WTC11 (cell line): ENCODE results near the gene GPR157. TPM values are rescaled to one million over a fixed set of nuclear protein-coding genes. Genes with fewer than 3 reads are reported as not detected.

Source experiments
- ATAC-seq: fragments of 200-7000 bp; cut with Tn5 transposase; 2 replicates; pipeline ENCODE4 v1.10.0; 2021; ENCODE audit warnings: mild to moderate bottlenecking, moderate library complexity
- CTCF ChIA-PET: fragments of 300-600 bp; sonication (Branson Sonifier 250); formaldehyde crosslinking; loops from one replicate; lab custom pipeline; 2021; ENCODE audit warnings: antibody characterized with exemption; lab: Charles Lee
- POLR2A ChIA-PET: fragments of 350-600 bp; sonication (Branson Sonifier 250); formaldehyde crosslinking; loops from one replicate; lab custom pipeline; 2021; ENCODE audit warnings: antibody characterized with exemption; lab: Charles Lee
- DNase-seq: peaks from one replicate; pipeline ENCODE4 v3.0.0; 2021; ENCODE audit warnings: low spot score
- H3K27ac Mint-ChIP-seq: 2 replicates; pipeline ENCODE4 v1.8.0; 2021; ENCODE audit warnings: mixed read lengths
- H3K27me3 Mint-ChIP-seq: 2 replicates; pipeline ENCODE4 v1.8.0; 2021; ENCODE audit warnings: low read depth, mild to moderate bottlenecking, moderate library complexity, mixed read lengths
- H3K36me3 Mint-ChIP-seq: 2 replicates; pipeline ENCODE4 v1.8.0; 2021; ENCODE audit warnings: mixed read lengths
- H3K4me1 Mint-ChIP-seq: 2 replicates; pipeline ENCODE4 v1.8.0; 2022; ENCODE audit warnings: mixed read lengths
- H3K4me3 Mint-ChIP-seq: 2 replicates; pipeline ENCODE4 v1.8.0; 2021; ENCODE audit warnings: mild to moderate bottlenecking, moderate library complexity, mixed read lengths
- H3K9me3 Mint-ChIP-seq: 2 replicates; pipeline ENCODE4 v1.8.0; 2021; ENCODE audit warnings: mixed read lengths
- AFF4 ChIP-seq: sonication (generic); formaldehyde crosslinking; IDR thresholded peaks from 2 replicates; pipeline ENCODE4 v1.8.1; 2023; ENCODE audit warnings: mild to moderate bottlenecking, missing genetic modification reagents, borderline replicate concordance
- CBFB ChIP-seq: sonication (generic); formaldehyde crosslinking; IDR thresholded peaks from 2 replicates; pipeline ENCODE4 v1.8.1; 2022; ENCODE audit warnings: mild to moderate bottlenecking, low read depth, missing genetic modification reagents
- CREB1 ChIP-seq: sonication (generic); formaldehyde crosslinking; IDR thresholded peaks from 2 replicates; pipeline ENCODE4 v1.8.0; 2023; ENCODE audit warnings: mild to moderate bottlenecking, missing genetic modification reagents
- CREM ChIP-seq: sonication (generic); formaldehyde crosslinking; IDR thresholded peaks from 2 replicates; pipeline ENCODE4 v1.8.1; 2022; ENCODE audit warnings: mild to moderate bottlenecking, missing genetic modification reagents, moderate library complexity
- CTCF ChIP-seq: fragments of 200-600 bp; IDR thresholded peaks from 2 replicates; pipeline ENCODE4 v1.8.0; 2022; ENCODE audit warnings: antibody characterized with exemption
- E2F4 ChIP-seq: sonication (generic); formaldehyde crosslinking; IDR thresholded peaks from 2 replicates; pipeline ENCODE4 v1.8.1; 2022; ENCODE audit warnings: low read depth, mild to moderate bottlenecking, moderate library complexity, missing genetic modification reagents, borderline replicate concordance
- ERG ChIP-seq: fragments of 250-450 bp; sonication (Bioruptor Pico); IDR thresholded peaks from 2 replicates; pipeline ENCODE4 v1.8.0; 2021; ENCODE audit warnings: mild to moderate bottlenecking
- ETV6 ChIP-seq: sonication (generic); formaldehyde crosslinking; IDR thresholded peaks from 2 replicates; pipeline ENCODE4 v1.8.1; 2022; ENCODE audit warnings: mild to moderate bottlenecking, missing genetic modification reagents
- FOXP1 ChIP-seq: sonication (generic); formaldehyde crosslinking; IDR thresholded peaks from 2 replicates; pipeline ENCODE4 v1.8.0; 2022; ENCODE audit warnings: missing genetic modification reagents, mild to moderate bottlenecking, moderate library complexity, borderline replicate concordance
- IRF1 ChIP-seq: sonication (generic); formaldehyde crosslinking; IDR thresholded peaks from 2 replicates; pipeline ENCODE4 v1.8.0; 2023; ENCODE audit warnings: missing genetic modification reagents
- MAX ChIP-seq: sonication (generic); formaldehyde crosslinking; IDR thresholded peaks from 2 replicates; pipeline ENCODE4 v1.8.0; 2022; ENCODE audit warnings: mild to moderate bottlenecking, missing genetic modification reagents
- NFE2L1 ChIP-seq: sonication (generic); formaldehyde crosslinking; IDR thresholded peaks from 2 replicates; pipeline ENCODE4 v1.8.1; 2023; ENCODE audit warnings: missing genetic modification reagents
- NFYB ChIP-seq: sonication (generic); formaldehyde crosslinking; conservative IDR thresholded peaks from 2 replicates; pipeline ENCODE4 v1.8.0; 2022; ENCODE audit warnings: low read depth, missing genetic modification reagents
- SMAD3 ChIP-seq: sonication (generic); formaldehyde crosslinking; IDR thresholded peaks from 2 replicates; pipeline ENCODE4 v1.8.0; 2022; ENCODE audit warnings: missing genetic modification reagents, mild to moderate bottlenecking, borderline replicate concordance
- SMAD4 ChIP-seq: sonication (generic); formaldehyde crosslinking; IDR thresholded peaks from 2 replicates; pipeline ENCODE4 v1.8.0; 2022; ENCODE audit warnings: mild to moderate bottlenecking, missing genetic modification reagents
- TCF7 ChIP-seq: sonication (generic); formaldehyde crosslinking; IDR thresholded peaks from 2 replicates; pipeline ENCODE4 v1.8.0; 2022; ENCODE audit warnings: mild to moderate bottlenecking, low read depth, missing genetic modification reagents, moderate library complexity
- TEAD1 ChIP-seq: sonication (generic); formaldehyde crosslinking; IDR thresholded peaks from 2 replicates; pipeline ENCODE4 v1.8.0; 2022; ENCODE audit warnings: mild to moderate bottlenecking, missing genetic modification reagents
- ZBTB43 ChIP-seq: sonication (generic); formaldehyde crosslinking; IDR thresholded peaks from 2 replicates; pipeline ENCODE4 v1.8.1; 2023; ENCODE audit warnings: mild to moderate bottlenecking, missing genetic modification reagents
- ZNF219 ChIP-seq: sonication (generic); formaldehyde crosslinking; IDR thresholded peaks from 2 replicates; pipeline ENCODE4 v1.8.0; 2023; ENCODE audit warnings: missing genetic modification reagents, mild to moderate bottlenecking, borderline replicate concordance
- ZNF416 ChIP-seq: fragments of 250-450 bp; sonication (Bioruptor Pico); IDR thresholded peaks from 2 replicates; pipeline ENCODE4 v1.9.0; 2021; ENCODE audit warnings: mild to moderate bottlenecking, inconsistent platforms
- ZNF671 ChIP-seq: fragments of 250-450 bp; sonication (Bioruptor Pico); IDR thresholded peaks from 2 replicates; pipeline ENCODE4 v1.8.0; 2021; ENCODE audit warnings: mild to moderate bottlenecking
- total RNA-seq: library from RNA; stranded (reverse); gene quantifications from 3 replicates; pipeline ENCODE4 v1.2.3, GENCODE V29; 2021

GPR157 gene
- total RNA-seq, 1 experiment from 2014 or later: 6.0 TPM

GRCh38 chr1:9059891-9060744 lies 68.8 kb downstream of the GPR157 start:
- H3K27me3 Mint-ChIP-seq: no peaks in the 10 kb centered on the region
- POLR2A ChIA-PET: interaction anchor here (0.6 kb wide), 1 partner anchor 655 kb away, joined by 3 read pairs; no protein-coding TSS in a partner anchor
- H3K9me3 Mint-ChIP-seq: peaks cover 4% of the 10 kb centered on the region; the same call in 1 of the 2 replicates
- H3K4me3 Mint-ChIP-seq: no peak overlapping the region
- no peak for DNase-seq
- H3K4me1 Mint-ChIP-seq: peaks cover 11% of the 10 kb centered on the region
- ATAC-seq: no peak
- H3K36me3 Mint-ChIP-seq: no peaks in the 10 kb centered on the region
- CTCF ChIA-PET: no interaction called here
- H3K27ac Mint-ChIP-seq: no peak overlapping the region
- no peak for TF ChIP-seq CREM (CRISPR knock-in tag)

GRCh38 chr1:9058465-9058864 lies 70.4 kb downstream of the GPR157 start:
- no peak for TF ChIP-seq ZBTB43 (CRISPR knock-in tag)
- TF ChIP-seq ZNF671 (CRISPR knock-in tag): no peak
- no peak for TF ChIP-seq ERG (CRISPR knock-in tag)
- TF ChIP-seq TEAD1: no peak
- TF ChIP-seq CTCF: no peak
- TF ChIP-seq ETV6: no peak
- TF ChIP-seq SMAD4 (CRISPR knock-in tag): no peak
- no peak for TF ChIP-seq IRF1
- TF ChIP-seq CREM (CRISPR knock-in tag): no peak
- no peak for TF ChIP-seq ZNF219 (CRISPR knock-in tag)
- no peak for TF ChIP-seq MAX (CRISPR knock-in tag)
- Mint-ChIP-seq H3K4me1 (0 out of 2 replicates have a peak, but pooled peaks cover 2% of the 10 kb centered on the region), H3K9me3 (peaks cover 4% of the 10 kb centered on the region; the same call in 1 of the 2 replicates), H3K27ac (no peak overlapping the region), H3K36me3 (no peaks in the 10 kb centered on the region), H3K27me3 (no peaks in the 10 kb centered on the region), H3K4me3 (no peak overlapping the region)
- POLR2A ChIA-PET: no interaction called here
- DNase-seq (no peak), ATAC-seq (no peak)
- CTCF ChIA-PET: interaction anchor here (0.9 to 1.9 kb wide), 5 partner anchors 11 to 209 kb away, joined by 3 to 12 read pairs (median 5); no protein-coding TSS in a partner anchor

GRCh38 chr1:9057851-9058250 lies 71.1 kb downstream of the GPR157 start:
- no peak for DNase-seq
- ChIA-PET POLR2A (no interaction called here), CTCF (interaction anchor here (1.0 to 1.9 kb wide), 4 partner anchors 10 to 209 kb away, joined by 4 to 12 read pairs (median 6); no protein-coding TSS in a partner anchor)
- Mint-ChIP-seq H3K36me3 (no peaks in the 10 kb centered on the region), H3K4me1 (0 out of 2 replicates have a peak, but pooled peaks cover 2% of the 10 kb centered on the region), H3K4me3 (no peak overlapping the region), H3K9me3 (peaks cover 4% of the 10 kb centered on the region; the same call in 1 of the 2 replicates), H3K27ac (no peak overlapping the region), H3K27me3 (no peaks in the 10 kb centered on the region)
- no peak for ATAC-seq
- TF ChIP-seq TCF7 (CRISPR knock-in tag): no peak
- TF ChIP-seq ZNF416 (CRISPR knock-in tag): no peak
- TF ChIP-seq CREB1: no peak
- no peak for TF ChIP-seq E2F4 (CRISPR knock-in tag)
- no peak for TF ChIP-seq FOXP1
- no peak for TF ChIP-seq AFF4
- no peak for TF ChIP-seq NFE2L1
- no peak for TF ChIP-seq SMAD3 (CRISPR knock-in tag)
- no peak for TF ChIP-seq CBFB (CRISPR knock-in tag)
- no peak for TF ChIP-seq NFYB (CRISPR knock-in tag)
